ENCODE measurements around the gene ADAMTSL4. TPM values are rescaled to one million over a fixed set of nuclear protein-coding genes. Genes with fewer than 3 reads are reported as not detected.
A peak's percentile ranks its signal among the peaks of the same experiment; 100 is the strongest.

Gene ADAMTSL4
- polyA plus RNA-seq, 1 of the 3 experiments (the other 2 are of a cell fraction), result 3.4 TPM

DNA sequence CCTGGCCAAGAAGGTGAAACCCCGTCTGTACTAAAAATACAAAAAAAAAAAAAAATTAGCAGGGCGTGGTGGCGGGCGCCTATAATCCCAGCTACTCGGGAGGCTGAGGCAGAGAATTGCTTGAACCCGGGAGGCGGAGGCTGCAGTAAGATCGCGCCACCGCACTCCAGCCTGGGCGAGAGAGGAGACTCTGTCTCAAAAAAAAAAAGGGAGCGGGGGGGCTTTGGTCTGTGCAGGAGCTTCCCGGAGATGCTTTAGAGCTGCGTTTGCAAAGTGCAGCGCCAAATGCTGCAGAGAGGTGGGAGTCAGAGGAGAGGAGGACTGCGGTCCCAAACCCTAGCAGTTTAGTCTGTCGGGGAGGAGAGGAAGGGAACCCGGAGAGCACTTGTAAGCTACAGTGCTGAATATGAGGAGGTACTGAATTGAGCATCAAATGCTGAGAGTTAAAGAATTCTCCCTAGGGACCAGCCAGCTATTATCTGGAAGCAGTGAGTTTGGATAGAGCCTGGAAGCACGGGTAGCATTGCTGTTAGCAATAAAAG, 33.1 kb upstream of the ADAMTSL4 start:
- Histone ChIP-seq H3K9ac (peak overlapping the region; percentile 75), H3K9me3 (no peaks in the 10 kb centered on the region), H3K4me2 (peak overlapping the region; percentile 75), H3K9me2 (no peaks in the 10 kb centered on the region), H2AFZ (ENCODE audit: low read depth) (peak overlapping the region; percentile 93), H3K36me3 (replicated peaks in 1 of 2; ENCODE audit: control insufficient read depth in 1 of 2, insufficient read depth in 2 of 2, low read length in 1 of 2) (no peaks in the 10 kb centered on the region), H3K4me1 (ENCODE audit: control insufficient read depth in 1 of 2, insufficient read depth in 2 of 2, low read depth in 1 of 2, low read length in 1 of 2) (peaks cover 2 to 4% of the 10 kb centered on the region in 2 experiments; a peak in 1 of 4 replicates), H3K27me3 (ENCODE audit: insufficient read depth) (no peaks in the 10 kb centered on the region), H3K79me2 (ENCODE audit: insufficient read depth) (no peaks in the 10 kb centered on the region), H3K4me3 (ENCODE audit: low read depth in 2 of 2, low read length in 1 of 2) (peak overlapping the region; percentile 59 to 70), H3K27ac (ENCODE audit: low read depth in 2 of 2, low read length in 1 of 2) (peak overlapping the region; percentile 50 to 69; a peak in 3 of 4 replicates), H3F3A (replicated peaks; ENCODE audit: insufficient read depth) (peaks cover 7% of the 10 kb centered on the region), H4K20me1 (ENCODE audit: insufficient read depth) (no peaks in the 10 kb centered on the region)
- TF ChIP-seq RCOR1 (IDR thresholded peaks at IDR 0.05; ENCODE audit: low read length) (no peak), RFX5 (IDR thresholded peaks at IDR 0.05; ENCODE audit: low read length) (no peak), JUND (IDR thresholded peaks at IDR 0.05) (no peak), GATA2 (CRISPR knock-in tag; IDR thresholded peaks at IDR 0.05) (no peak), RXRA (IDR thresholded peaks at IDR 0.05; ENCODE audit: borderline replicate concordance, low read depth) (no peak), CHD2 (IDR thresholded peaks at IDR 0.05; ENCODE audit: low read length, partially characterized antibody) (no peak)
- TF ChIP-seq, protein P1, sequence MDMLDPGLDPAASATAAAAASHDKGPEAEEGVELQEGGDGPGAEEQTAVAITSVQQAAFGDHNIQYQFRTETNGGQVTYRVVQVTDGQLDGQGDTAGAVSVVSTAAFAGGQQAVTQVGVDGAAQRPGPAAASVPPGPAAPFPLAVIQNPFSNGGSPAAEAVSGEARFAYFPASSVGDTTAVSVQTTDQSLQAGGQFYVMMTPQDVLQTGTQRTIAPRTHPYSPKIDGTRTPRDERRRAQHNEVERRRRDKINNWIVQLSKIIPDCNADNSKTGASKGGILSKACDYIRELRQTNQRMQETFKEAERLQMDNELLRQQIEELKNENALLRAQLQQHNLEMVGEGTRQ (IDR thresholded peaks at IDR 0.05; ENCODE audit: borderline replicate concordance, low read depth, low read length), result no peak
- peak; percentile 44 for DNase-seq
- 5% methylated on average over 19 of the region's 19 CpGs for WGBS (ENCODE audit: low lambda C conversion rate)
- CTCF ChIA-PET, result interaction anchor here (0.5 to 4.6 kb wide), 9 partner anchors 12 to 393 kb away, joined by 3 to 34 read pairs (median 3); partner anchors contain the start of gene MCL1
- POLR2A ChIA-PET, result interaction anchor here (0.9 to 1.5 kb wide), 5 partner anchors 9 to 113 kb away, joined by 3 to 5 read pairs (median 3); partner anchors contain the start of gene ENSA

DNA sequence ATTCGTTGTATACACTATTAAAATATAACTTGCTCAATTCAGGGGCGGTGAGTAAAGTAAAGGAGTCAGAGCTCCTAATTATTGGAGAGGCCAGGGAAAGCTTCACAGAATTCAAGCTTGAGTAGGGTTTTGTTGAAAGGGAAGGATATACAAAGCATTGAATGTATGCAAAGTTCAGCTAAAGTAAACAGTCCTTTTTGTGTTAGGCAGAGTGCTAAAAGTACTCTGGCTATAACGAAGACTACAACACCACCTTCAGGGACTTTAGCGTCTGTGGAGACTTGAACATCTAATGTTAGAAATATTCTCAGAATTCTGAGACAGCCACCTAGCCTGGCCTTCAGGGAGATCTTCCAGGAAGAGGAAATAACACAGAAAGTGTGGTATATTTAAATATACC, 32.6 kb upstream of the ADAMTSL4 start:
- POLR2A ChIA-PET, result interaction anchor here (0.6 to 1.5 kb wide), 3 partner anchors 8 to 112 kb away, joined by 3 to 4 read pairs (median 3); partner anchors contain the start of genes ENSA and MCL1
- no peak for DNase-seq
- H3K79me2 ChIP-seq (ENCODE audit: insufficient read depth), result no peaks in the 10 kb centered on the region
- peaks cover 2 to 4% of the 10 kb centered on the region in 2 experiments; a peak in 1 of 4 replicates for H3K4me1 ChIP-seq (ENCODE audit: control insufficient read depth in 1 of 2, insufficient read depth in 2 of 2, low read depth in 1 of 2, low read length in 1 of 2)
- H3K27ac ChIP-seq (ENCODE audit: low read depth in 2 of 2, low read length in 1 of 2), result no peak overlapping the region
- CTCF ChIA-PET, result interaction anchor here (0.6 to 4.6 kb wide), 7 partner anchors 15 to 260 kb away, joined by 3 to 34 read pairs (median 4); partner anchors contain the start of gene MCL1
- peak overlapping the region; percentile 75 for H3K4me2 ChIP-seq
- H3K27me3 ChIP-seq (ENCODE audit: insufficient read depth), result no peaks in the 10 kb centered on the region
- peaks cover 7% of the 10 kb centered on the region for H3F3A ChIP-seq (replicated peaks; ENCODE audit: insufficient read depth)
- H4K20me1 ChIP-seq (ENCODE audit: insufficient read depth), result no peaks in the 10 kb centered on the region
- H3K9me2 ChIP-seq, result no peaks in the 10 kb centered on the region
- peak overlapping the region; percentile 59 to 70 for H3K4me3 ChIP-seq (ENCODE audit: low read depth in 2 of 2, low read length in 1 of 2)
- no peak overlapping the region; the same call in 1 of the 2 replicates for H3K9ac ChIP-seq
- WGBS (ENCODE audit: low lambda C conversion rate), result 76% methylated on average over 4 of the region's 4 CpGs
- no peak for TF ChIP-seq SMC3 (IDR thresholded peaks at IDR 0.05; ENCODE audit: low read depth, low read length)
- TF ChIP-seq POLR2AphosphoS5 (IDR thresholded peaks at IDR 0.05; ENCODE audit: low read depth, low read length), result no peak
- TF ChIP-seq RCOR1 (IDR thresholded peaks at IDR 0.05; ENCODE audit: low read length), result no peak
- no peak for TF ChIP-seq USF1 (IDR thresholded peaks at IDR 0.05; ENCODE audit: borderline replicate concordance, low read depth)
- H2AFZ ChIP-seq (ENCODE audit: low read depth), result peak overlapping the region; percentile 93; the same call in 1 of the 2 replicates
- H3K9me3 ChIP-seq, result no peaks in the 10 kb centered on the region
- H3K36me3 ChIP-seq (replicated peaks in 1 of 2; ENCODE audit: control insufficient read depth in 1 of 2, insufficient read depth in 2 of 2, low read length in 1 of 2), result no peaks in the 10 kb centered on the region

All from SK-N-SH (cell line).